GM23338 (cell line): ENCODE results near the gene SPRING1.

ENCODE experiments used
- CTCF ChIP-seq, 2 experiments: fragments of 200-600 bp in 1 of 2; sonication (generic) in 1 of 2; conservative IDR thresholded peaks; 2 replicates each; pipeline versions ENCODE4 v1.5.1 to v1.6.1; 2016 to 2017; ENCODE audit warnings: antibody characterized with exemption in 2 of 2, low read depth in 2 of 2, mild to moderate bottlenecking in 2 of 2, moderate library complexity in 1 of 2
- EZH2 ChIP-seq: fragments of 200-600 bp; sonication (generic); IDR thresholded peaks from one replicate; pipeline ENCODE4 v1.8.0; 2017; ENCODE audit warnings: antibody characterized with exemption, mild to moderate bottlenecking, low read depth; ENCODE audit not compliant: unreplicated experiment
- JUNB ChIP-seq: IDR thresholded peaks from one replicate; pipeline ENCODE4 v1.6.1; 2016; ENCODE audit warnings: antibody characterized with exemption; ENCODE audit not compliant: unreplicated experiment
- POLR2AphosphoS5 ChIP-seq: IDR thresholded peaks from 2 replicates; pipeline ENCODE4 v1.6.1; 2016; ENCODE audit warnings: antibody characterized with exemption, low read depth
- REST ChIP-seq: IDR thresholded peaks from one replicate; pipeline ENCODE4 v1.6.1; 2018; ENCODE audit warnings: antibody characterized with exemption; ENCODE audit not compliant: unreplicated experiment

- TF ChIP-seq JUNB (no peak), CTCF (conservative IDR thresholded peaks at IDR 0.05; ENCODE audit: low read depth in 2 of 2) (no peak), POLR2AphosphoS5 (no peak), EZH2 (no peak), REST (no peak)
Observed at GRCh38 chr12:116694653-116695463, 43.0 kb downstream of the SPRING1 start.
